Measurements from ENCODE around the gene THSD4.

The THSD4 gene

GRCh38 chr15:71573599-71573998, 458.3 kb downstream of the THSD4 start:
- TF ChIP-seq, protein P1, sequence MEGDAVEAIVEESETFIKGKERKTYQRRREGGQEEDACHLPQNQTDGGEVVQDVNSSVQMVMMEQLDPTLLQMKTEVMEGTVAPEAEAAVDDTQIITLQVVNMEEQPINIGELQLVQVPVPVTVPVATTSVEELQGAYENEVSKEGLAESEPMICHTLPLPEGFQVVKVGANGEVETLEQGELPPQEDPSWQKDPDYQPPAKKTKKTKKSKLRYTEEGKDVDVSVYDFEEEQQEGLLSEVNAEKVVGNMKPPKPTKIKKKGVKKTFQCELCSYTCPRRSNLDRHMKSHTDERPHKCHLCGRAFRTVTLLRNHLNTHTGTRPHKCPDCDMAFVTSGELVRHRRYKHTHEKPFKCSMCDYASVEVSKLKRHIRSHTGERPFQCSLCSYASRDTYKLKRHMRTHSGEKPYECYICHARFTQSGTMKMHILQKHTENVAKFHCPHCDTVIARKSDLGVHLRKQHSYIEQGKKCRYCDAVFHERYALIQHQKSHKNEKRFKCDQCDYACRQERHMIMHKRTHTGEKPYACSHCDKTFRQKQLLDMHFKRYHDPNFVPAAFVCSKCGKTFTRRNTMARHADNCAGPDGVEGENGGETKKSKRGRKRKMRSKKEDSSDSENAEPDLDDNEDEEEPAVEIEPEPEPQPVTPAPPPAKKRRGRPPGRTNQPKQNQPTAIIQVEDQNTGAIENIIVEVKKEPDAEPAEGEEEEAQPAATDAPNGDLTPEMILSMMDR (IDR thresholded peaks at IDR 0.05), result no peak

GRCh38 chr15:71575474-71576045, 460.3 kb downstream of the THSD4 start:
- TF ChIP-seq, protein P1 (IDR thresholded peaks at IDR 0.05), result peak; percentile 79

DNA sequence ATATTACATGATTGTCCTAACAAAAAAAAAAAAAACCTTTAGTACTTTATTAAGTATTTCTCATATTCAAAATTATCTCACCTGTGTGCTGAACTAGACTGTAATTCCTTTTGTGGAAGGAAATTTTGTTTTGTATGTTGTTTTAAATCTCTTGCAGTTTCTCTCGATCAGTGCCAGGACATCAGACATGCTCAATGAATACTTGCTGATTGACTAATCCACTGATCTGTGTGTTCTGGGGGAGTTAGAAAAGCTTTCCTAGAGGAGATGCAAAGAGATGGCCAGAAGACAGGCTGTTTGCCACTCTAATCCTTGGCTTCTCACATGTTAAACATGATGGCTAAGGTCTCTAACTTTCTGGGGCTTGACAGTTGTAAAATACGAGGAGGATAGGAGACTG, 461.8 kb downstream of the THSD4 start:
- TF ChIP-seq, protein P1 (IDR thresholded peaks at IDR 0.05), result no peak

DNA sequence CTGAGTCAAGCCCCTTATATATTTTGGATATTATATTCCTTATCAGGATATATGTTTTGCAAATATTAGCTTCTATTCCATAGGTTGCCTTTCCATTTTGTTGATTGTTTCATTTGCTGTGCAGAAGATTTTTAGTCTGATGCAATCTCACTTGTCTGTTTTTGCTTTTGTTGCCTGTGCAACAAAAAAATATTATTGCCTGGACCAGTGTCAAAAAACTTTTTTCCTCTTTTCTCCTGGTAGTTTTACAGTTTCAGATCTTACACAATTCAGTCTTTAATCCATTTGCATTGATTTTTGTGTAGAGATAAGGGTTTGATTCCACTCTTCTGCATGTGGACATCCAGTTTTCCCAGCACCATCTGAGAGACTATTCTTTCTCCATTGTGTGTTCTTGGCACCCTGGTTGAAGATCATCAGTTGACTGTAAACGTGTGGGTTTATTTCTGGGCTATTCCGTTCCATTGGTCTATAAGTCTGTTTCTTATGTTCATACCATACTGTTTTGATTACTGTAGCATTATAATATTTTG, 466.2 kb downstream of the THSD4 start:
- TF ChIP-seq, protein P1 (IDR thresholded peaks at IDR 0.05), result no peak

DNA sequence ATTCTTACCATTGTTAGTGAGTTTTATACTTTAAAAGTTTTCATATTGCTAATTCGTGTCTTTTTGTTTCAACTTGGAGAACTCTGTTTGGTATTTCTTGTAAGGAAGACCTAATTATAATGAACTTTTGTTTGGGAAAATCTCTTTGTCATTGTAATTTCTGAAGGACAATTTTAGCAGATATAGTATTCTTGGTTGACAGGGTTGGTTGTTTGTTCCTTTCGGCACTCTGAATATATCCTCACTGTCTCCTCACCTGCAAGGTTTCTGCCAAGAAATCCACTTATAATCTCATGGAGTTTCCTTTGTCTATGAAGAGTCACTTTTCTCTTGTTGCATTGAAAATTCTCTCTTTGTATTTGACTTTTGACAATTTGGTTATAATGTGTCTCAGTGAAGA, 469.9 kb downstream of the THSD4 start:
- TF ChIP-seq, protein P1 (IDR thresholded peaks at IDR 0.05), result no peak

GRCh38 chr15:71586463-71586862, 471.2 kb downstream of the THSD4 start:
- TF ChIP-seq, protein P1 (IDR thresholded peaks at IDR 0.05), result no peak

- TF ChIP-seq, protein P1 (IDR thresholded peaks at IDR 0.05), result no peak
These were observed 473.5 kb downstream of the THSD4 start for GRCh38 chr15:71588746-71589145.

DNA sequence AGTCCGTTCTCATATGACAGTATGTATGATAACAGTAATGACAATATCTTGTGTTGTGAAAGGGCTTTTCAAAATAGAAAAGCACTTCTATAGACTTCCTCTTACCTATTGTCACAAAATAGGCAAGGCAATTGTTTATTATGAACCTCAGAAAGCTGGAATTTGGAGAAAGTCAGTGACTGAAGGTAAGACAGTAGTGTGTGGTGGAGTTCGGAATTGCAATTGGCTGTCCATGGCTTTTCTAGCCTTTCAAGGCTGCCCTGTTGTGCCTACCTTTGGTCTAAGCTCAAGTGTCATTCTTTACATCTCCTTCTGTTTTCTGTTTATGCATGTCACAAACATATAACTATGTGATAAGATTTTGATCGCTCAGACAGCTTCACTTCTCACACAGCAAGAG, 475.8 kb downstream of the THSD4 start:
- TF ChIP-seq, protein P1 (IDR thresholded peaks at IDR 0.05), result no peak

Data from LNCAP (cell line).